ENCODE data around the gene ATP12A.
"Not testable (repeated sequence)": the region's sequence is repeated elsewhere in the genome, so short reads cannot be mapped to it uniquely, and the experiment has no call there.

ATP12A gene

GRCh38 chr13:24717217-24717616, 37.0 kb downstream of the ATP12A start:
- Histone ChIP-seq H3K9me3 (ENCODE audit: control insufficient read depth in 1 of 2, low read length in 2 of 2) (no peaks in the 10 kb centered on the region), H3K4me3 (ENCODE audit: low read depth in 1 of 2, low read length in 2 of 2) (no peak overlapping the region), H3K4me1 (ENCODE audit: control insufficient read depth in 1 of 2, insufficient read depth in 2 of 2, low read length in 2 of 2) (peaks cover 0 to 4% of the 10 kb centered on the region in 2 donors), H3K27me3 (ENCODE audit: low read depth, low read length) (no peaks in the 10 kb centered on the region), H3K27ac (ENCODE audit: low read length) (no peak overlapping the region), H3K36me3 (ENCODE audit: control insufficient read depth in 1 of 2, insufficient read depth in 2 of 2, low read length in 2 of 2) (no peaks in the 10 kb centered on the region)

- Histone ChIP-seq H3K4me1 (ENCODE audit: control insufficient read depth in 1 of 2, insufficient read depth in 2 of 2, low read length in 2 of 2) (no peaks in the 10 kb centered on the region), H3K27ac (ENCODE audit: low read length) (no peak overlapping the region), H3K27me3 (ENCODE audit: low read depth, low read length) (no peaks in the 10 kb centered on the region), H3K9me3 (ENCODE audit: control insufficient read depth in 1 of 2, low read length in 2 of 2) (no peaks in the 10 kb centered on the region), H3K36me3 (ENCODE audit: control insufficient read depth in 1 of 2, insufficient read depth in 2 of 2, low read length in 2 of 2) (no peaks in the 10 kb centered on the region), H3K4me3 (ENCODE audit: low read depth in 1 of 2, low read length in 2 of 2) (no peak overlapping the region)
These were observed 38.2 kb downstream of the ATP12A start for GRCh38 chr13:24718192-24718965.

- Histone ChIP-seq H3K27me3 (ENCODE audit: low read depth, low read length) (no peaks in the 10 kb centered on the region), H3K9me3 (ENCODE audit: control insufficient read depth in 1 of 2, low read length in 2 of 2) (no peaks in the 10 kb centered on the region), H3K27ac (ENCODE audit: low read length) (no peak overlapping the region), H3K36me3 (ENCODE audit: control insufficient read depth in 1 of 2, insufficient read depth in 2 of 2, low read length in 2 of 2) (no peaks in the 10 kb centered on the region), H3K4me3 (ENCODE audit: low read depth in 1 of 2, low read length in 2 of 2) (no peak overlapping the region), H3K4me1 (ENCODE audit: control insufficient read depth in 1 of 2, insufficient read depth in 2 of 2, low read length in 2 of 2) (no peaks in the 10 kb centered on the region)
These were observed 38.9 kb downstream of the ATP12A start for GRCh38 chr13:24719139-24719538.

- no peaks in the 10 kb centered on the region for H3K9me3 ChIP-seq (ENCODE audit: control insufficient read depth in 1 of 2, low read length in 2 of 2)
These were observed 43.0 kb downstream of the ATP12A start for GRCh38 chr13:24723206-24723605.

GRCh38 chr13:24724714-24725113, 44.5 kb downstream of the ATP12A start:
- H3K36me3 ChIP-seq (ENCODE audit: control insufficient read depth in 1 of 2, insufficient read depth in 2 of 2, low read length in 2 of 2), result no peaks in the 10 kb centered on the region
- no peaks in the 10 kb centered on the region for H3K27me3 ChIP-seq (ENCODE audit: low read depth, low read length)
- no peak overlapping the region for H3K27ac ChIP-seq (ENCODE audit: low read length)
- H3K4me1 ChIP-seq (ENCODE audit: control insufficient read depth in 1 of 2, insufficient read depth in 2 of 2, low read length in 2 of 2), result no peaks in the 10 kb centered on the region
- no peaks in the 10 kb centered on the region for H3K9me3 ChIP-seq (ENCODE audit: control insufficient read depth in 1 of 2, low read length in 2 of 2)
- no peak overlapping the region for H3K4me3 ChIP-seq (ENCODE audit: low read depth in 1 of 2, low read length in 2 of 2)

More at GRCh38 chr13:24723206-24723605, 43.0 kb downstream of the ATP12A start:
- H3K4me3 ChIP-seq (ENCODE audit: low read depth in 1 of 2, low read length in 2 of 2), result no peak overlapping the region
- no peaks in the 10 kb centered on the region for H3K4me1 ChIP-seq (ENCODE audit: control insufficient read depth in 1 of 2, insufficient read depth in 2 of 2, low read length in 2 of 2)
- H3K36me3 ChIP-seq (ENCODE audit: control insufficient read depth in 1 of 2, insufficient read depth in 2 of 2, low read length in 2 of 2), result no peaks in the 10 kb centered on the region
- H3K27ac ChIP-seq (ENCODE audit: low read length), result no peak overlapping the region
- no peaks in the 10 kb centered on the region for H3K27me3 ChIP-seq (ENCODE audit: low read depth, low read length)

GRCh38 chr13:24725379-24725778, 45.2 kb downstream of the ATP12A start:
- H3K27ac ChIP-seq (ENCODE audit: low read length), result no peak overlapping the region

GRCh38 chr13:24727731-24728601, 47.8 kb downstream of the ATP12A start:
- H3K9me3 ChIP-seq (ENCODE audit: control insufficient read depth in 1 of 2, low read length in 2 of 2), result no peaks in the 10 kb centered on the region
- H3K27ac ChIP-seq (ENCODE audit: low read length), result no peak overlapping the region
- no peak overlapping the region for H3K4me3 ChIP-seq (ENCODE audit: low read depth in 1 of 2, low read length in 2 of 2)
- no peaks in the 10 kb centered on the region for H3K36me3 ChIP-seq (ENCODE audit: control insufficient read depth in 1 of 2, insufficient read depth in 2 of 2, low read length in 2 of 2)
- H3K27me3 ChIP-seq (ENCODE audit: low read depth, low read length), result no peaks in the 10 kb centered on the region
- no peaks in the 10 kb centered on the region for H3K4me1 ChIP-seq (ENCODE audit: control insufficient read depth in 1 of 2, insufficient read depth in 2 of 2, low read length in 2 of 2)

More at GRCh38 chr13:24725379-24725778, 45.2 kb downstream of the ATP12A start:
- H3K9me3 ChIP-seq (ENCODE audit: control insufficient read depth in 1 of 2, low read length in 2 of 2), result no peaks in the 10 kb centered on the region
- no peak overlapping the region for H3K4me3 ChIP-seq (ENCODE audit: low read depth in 1 of 2, low read length in 2 of 2)
- H3K4me1 ChIP-seq (ENCODE audit: control insufficient read depth in 1 of 2, insufficient read depth in 2 of 2, low read length in 2 of 2), result no peaks in the 10 kb centered on the region
- no peaks in the 10 kb centered on the region for H3K27me3 ChIP-seq (ENCODE audit: low read depth, low read length)
- H3K36me3 ChIP-seq (ENCODE audit: control insufficient read depth in 1 of 2, insufficient read depth in 2 of 2, low read length in 2 of 2), result no peaks in the 10 kb centered on the region

- H3K9me3 ChIP-seq (ENCODE audit: control insufficient read depth in 1 of 2, low read length in 2 of 2); H3K27ac ChIP-seq (ENCODE audit: low read length); H3K4me1 ChIP-seq (ENCODE audit: control insufficient read depth in 1 of 2, insufficient read depth in 2 of 2, low read length in 2 of 2); H3K36me3 ChIP-seq (ENCODE audit: control insufficient read depth in 1 of 2, insufficient read depth in 2 of 2, low read length in 2 of 2); H3K4me3 ChIP-seq (ENCODE audit: low read depth in 1 of 2, low read length in 2 of 2); H3K27me3 ChIP-seq (ENCODE audit: low read depth, low read length): not testable (repeated sequence)
These were observed 50.8 kb downstream of the ATP12A start for GRCh38 chr13:24730873-24731567.

- no peak overlapping the region for H3K4me3 ChIP-seq (ENCODE audit: low read depth in 1 of 2, low read length in 2 of 2)
- no peaks in the 10 kb centered on the region for H3K9me3 ChIP-seq (ENCODE audit: control insufficient read depth in 1 of 2, low read length in 2 of 2)
- H3K27ac ChIP-seq (ENCODE audit: low read length), result no peak overlapping the region
- H3K4me1 ChIP-seq (ENCODE audit: control insufficient read depth in 1 of 2, insufficient read depth in 2 of 2, low read length in 2 of 2), result no peaks in the 10 kb centered on the region
- no peaks in the 10 kb centered on the region for H3K27me3 ChIP-seq (ENCODE audit: low read depth, low read length)
- H3K36me3 ChIP-seq (ENCODE audit: control insufficient read depth in 1 of 2, insufficient read depth in 2 of 2, low read length in 2 of 2), result no peaks in the 10 kb centered on the region
These were observed 54.7 kb downstream of the ATP12A start for GRCh38 chr13:24734950-24735349.

GRCh38 chr13:24737042-24737441, 56.8 kb downstream of the ATP12A start:
- Histone ChIP-seq H3K36me3 (ENCODE audit: control insufficient read depth in 1 of 2, insufficient read depth in 2 of 2, low read length in 2 of 2) (no peaks in the 10 kb centered on the region), H3K9me3 (ENCODE audit: control insufficient read depth in 1 of 2, low read length in 2 of 2) (no peaks in the 10 kb centered on the region), H3K4me3 (ENCODE audit: low read depth in 1 of 2, low read length in 2 of 2) (no peak overlapping the region), H3K27ac (ENCODE audit: low read length) (no peak overlapping the region), H3K27me3 (ENCODE audit: low read depth, low read length) (no peaks in the 10 kb centered on the region), H3K4me1 (ENCODE audit: control insufficient read depth in 1 of 2, insufficient read depth in 2 of 2, low read length in 2 of 2) (no peaks in the 10 kb centered on the region)

GRCh38 chr13:24738366-24738847, 58.2 kb downstream of the ATP12A start:
- no peak overlapping the region for H3K4me3 ChIP-seq (ENCODE audit: low read depth in 1 of 2, low read length in 2 of 2)
- H3K27me3 ChIP-seq (ENCODE audit: low read depth, low read length), result no peaks in the 10 kb centered on the region
- H3K36me3 ChIP-seq (ENCODE audit: control insufficient read depth in 1 of 2, insufficient read depth in 2 of 2, low read length in 2 of 2), result no peaks in the 10 kb centered on the region
- H3K27ac ChIP-seq (ENCODE audit: low read length), result no peak overlapping the region
- H3K9me3 ChIP-seq (ENCODE audit: control insufficient read depth in 1 of 2, low read length in 2 of 2), result no peaks in the 10 kb centered on the region
- H3K4me1 ChIP-seq (ENCODE audit: control insufficient read depth in 1 of 2, insufficient read depth in 2 of 2, low read length in 2 of 2), result no peaks in the 10 kb centered on the region
